Vagina (tissue), 2 donors: ENCODE measurements around the gene MRPL28. TPM values are rescaled to one million over a fixed set of nuclear protein-coding genes. Genes with fewer than 3 reads are reported as not detected.

Experiments
- DNase-seq, 2 donors: peaks; one replicate each; pipeline ENCODE4 v3.0.0-alpha.2; 2017; ENCODE audit errors: extremely low spot score in 2 of 2
- H3K27ac ChIP-seq: fragments of 200-600 bp; sonication (generic); one replicate; pipeline ENCODE4 v1.5.1; 2019
- H3K27me3 ChIP-seq: fragments of 200-600 bp; sonication (generic); one replicate; pipeline ENCODE4 v1.5.1; 2019
- H3K36me3 ChIP-seq, 2 donors: fragments of 200-600 bp; sonication (generic); one replicate each; pipeline ENCODE4 v1.5.1; 2017 to 2019
- H3K4me1 ChIP-seq: fragments of 200-600 bp; sonication (generic); one replicate; pipeline ENCODE4 v1.5.1; 2019
- H3K4me3 ChIP-seq, 2 donors: fragments of 200-600 bp; sonication (generic); 1 replicate in 1 of 2; 2 replicates in 1 of 2; pipeline ENCODE4 v1.5.1; 2016 to 2019
- H3K9me3 ChIP-seq: fragments of 200-600 bp; sonication (generic); one replicate; pipeline ENCODE4 v1.5.1; 2019
- POLR2A ChIP-seq, 2 donors: fragments of 450-650 bp; IDR thresholded peaks; one replicate each; pipeline ENCODE4 v1.6.1; 2017; ENCODE audit warnings: antibody characterized with exemption in 2 of 2, mild to moderate bottlenecking in 2 of 2, moderate library complexity in 2 of 2
- POLR2AphosphoS5 ChIP-seq, 2 donors: sonication (generic); formaldehyde crosslinking; IDR thresholded peaks; one replicate each; pipeline ENCODE4 v1.9.0; 2017; ENCODE audit warnings: antibody characterized with exemption in 2 of 2, mild to moderate bottlenecking in 2 of 2, low read depth in 1 of 2; ENCODE audit not compliant: insufficient read depth in 1 of 2
- intact Hi-C: fragments of 100-400 bp; cut with DNase I; formaldehyde crosslinking; loops from one replicate; pipeline ENCODE4 v1.15.1; 2023
- total RNA-seq: library from RNA; depleted of rRNA; stranded (reverse); fragments of >200 nt; gene quantifications from one replicate; pipeline ENCODE4 v1.2.3, GENCODE V29; 2016
- TF ChIP-seq, protein P1 (sequence below), 3 experiments: fragments of 450-650 bp in 2 of 3; fragments of 200-600 bp in 1 of 3; sonication (generic) in 1 of 3; IDR thresholded peaks; one replicate each; pipeline ENCODE4 v1.5.1; 2017 to 2019; ENCODE audit warnings: antibody characterized with exemption in 3 of 3, mild to moderate bottlenecking in 2 of 3, moderate library complexity in 2 of 3

Gene MRPL28
- total RNA-seq, 1 donor from 2014 or later, result 96.5 TPM

DNA sequence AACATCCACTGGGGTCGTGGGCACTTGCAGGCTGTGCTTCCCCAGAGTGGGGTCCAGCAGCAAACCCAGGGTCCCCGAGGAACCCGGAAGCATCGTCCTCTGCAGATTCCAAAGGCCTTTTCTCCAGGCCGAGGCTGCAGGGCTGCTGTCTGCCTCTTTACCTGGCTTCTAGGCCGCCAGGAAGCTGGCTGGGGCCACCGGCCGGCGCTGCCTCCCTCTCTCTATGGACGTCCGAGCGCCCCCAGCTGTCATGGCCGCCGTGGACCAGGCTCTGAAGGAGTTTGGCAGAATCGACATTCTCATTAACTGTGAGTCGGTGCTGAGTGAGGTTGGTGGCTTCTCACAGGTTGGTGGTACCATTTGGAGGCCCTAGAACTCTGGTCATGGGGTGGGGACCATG is 36.9 kb upstream of the MRPL28 start:
- no peak for TF ChIP-seq POLR2A (IDR thresholded peaks at IDR 0.05)
- TF ChIP-seq POLR2AphosphoS5 (IDR thresholded peaks at IDR 0.05; ENCODE audit: insufficient read depth in 1 of 2, low read depth in 1 of 2), result no peak
- TF ChIP-seq, protein P1, sequence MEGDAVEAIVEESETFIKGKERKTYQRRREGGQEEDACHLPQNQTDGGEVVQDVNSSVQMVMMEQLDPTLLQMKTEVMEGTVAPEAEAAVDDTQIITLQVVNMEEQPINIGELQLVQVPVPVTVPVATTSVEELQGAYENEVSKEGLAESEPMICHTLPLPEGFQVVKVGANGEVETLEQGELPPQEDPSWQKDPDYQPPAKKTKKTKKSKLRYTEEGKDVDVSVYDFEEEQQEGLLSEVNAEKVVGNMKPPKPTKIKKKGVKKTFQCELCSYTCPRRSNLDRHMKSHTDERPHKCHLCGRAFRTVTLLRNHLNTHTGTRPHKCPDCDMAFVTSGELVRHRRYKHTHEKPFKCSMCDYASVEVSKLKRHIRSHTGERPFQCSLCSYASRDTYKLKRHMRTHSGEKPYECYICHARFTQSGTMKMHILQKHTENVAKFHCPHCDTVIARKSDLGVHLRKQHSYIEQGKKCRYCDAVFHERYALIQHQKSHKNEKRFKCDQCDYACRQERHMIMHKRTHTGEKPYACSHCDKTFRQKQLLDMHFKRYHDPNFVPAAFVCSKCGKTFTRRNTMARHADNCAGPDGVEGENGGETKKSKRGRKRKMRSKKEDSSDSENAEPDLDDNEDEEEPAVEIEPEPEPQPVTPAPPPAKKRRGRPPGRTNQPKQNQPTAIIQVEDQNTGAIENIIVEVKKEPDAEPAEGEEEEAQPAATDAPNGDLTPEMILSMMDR (IDR thresholded peaks at IDR 0.05), result no peak
- no peak overlapping the region for H3K4me3 ChIP-seq

DNA sequence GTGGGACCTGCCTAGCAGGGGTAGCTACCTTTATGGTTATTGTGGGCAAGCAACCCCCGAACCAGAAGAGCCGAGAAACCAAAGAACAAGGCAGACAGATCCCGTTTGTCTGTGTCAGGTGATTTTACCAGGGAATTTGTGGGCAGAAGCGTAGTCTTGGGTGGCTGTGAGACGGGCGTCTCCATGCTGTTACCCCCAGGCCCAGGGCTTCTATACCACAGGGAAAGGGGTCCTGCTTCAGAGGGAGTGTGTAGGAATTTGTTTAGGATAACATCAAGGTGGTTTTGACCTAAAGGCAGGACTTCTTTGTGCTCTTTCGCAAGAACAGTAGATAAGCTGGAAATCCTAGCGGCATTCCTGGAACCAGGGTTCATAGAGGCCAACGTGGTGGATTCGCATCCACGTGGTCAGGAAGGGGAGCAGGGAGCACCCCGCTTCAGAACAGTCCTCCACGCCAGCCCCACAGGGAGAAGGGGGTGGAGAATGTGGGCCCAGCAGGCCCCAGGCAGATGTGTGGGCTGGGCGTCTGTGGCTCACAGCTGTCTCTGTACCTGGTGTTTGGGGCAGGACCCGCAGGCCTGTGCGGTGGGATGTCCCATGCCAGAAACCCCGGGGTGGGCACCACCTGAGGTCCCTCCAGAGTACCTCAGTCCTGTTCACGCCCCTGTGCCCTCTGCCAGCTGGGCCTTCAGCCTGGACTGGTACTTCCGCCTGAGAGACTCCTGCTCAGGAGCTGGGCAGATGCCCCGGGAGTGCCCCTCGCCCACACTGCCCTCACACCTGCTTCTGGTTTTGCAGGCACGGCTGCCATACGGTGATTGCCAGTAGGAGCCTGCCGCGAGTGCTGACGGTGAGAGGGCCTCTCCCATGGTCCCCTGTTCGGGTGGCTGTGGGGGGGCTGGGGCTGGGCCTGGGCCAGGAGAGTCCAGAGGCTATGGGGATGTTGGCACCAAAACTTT is 35.5 kb upstream of the MRPL28 start:
- no peak for TF ChIP-seq POLR2AphosphoS5 (IDR thresholded peaks at IDR 0.05; ENCODE audit: insufficient read depth in 1 of 2, low read depth in 1 of 2)
- TF ChIP-seq POLR2A (IDR thresholded peaks at IDR 0.05), result no peak
- TF ChIP-seq, protein P1 (IDR thresholded peaks at IDR 0.05), result no peak
- H3K27me3 ChIP-seq, result no peaks in the 10 kb centered on the region
- no peaks in the 10 kb centered on the region for H3K36me3 ChIP-seq
- H3K4me3 ChIP-seq, result no peak overlapping the region
- DNase-seq, result no peak
- no peak overlapping the region for H3K27ac ChIP-seq
- H3K4me1 ChIP-seq, result peaks cover 12% of the 10 kb centered on the region
- H3K9me3 ChIP-seq, result no peaks in the 10 kb centered on the region
- intact Hi-C loops, result no loop called here

More for the DNA sequence above, 36.9 kb upstream of the MRPL28 start:
- Histone ChIP-seq H3K4me1 (peaks cover 7% of the 10 kb centered on the region), H3K9me3 (no peaks in the 10 kb centered on the region), H3K27me3 (no peaks in the 10 kb centered on the region), H3K36me3 (no peaks in the 10 kb centered on the region), H3K27ac (no peak overlapping the region)
- no peak for DNase-seq
- intact Hi-C loops, result no loop called here

- no peak for TF ChIP-seq POLR2A (IDR thresholded peaks at IDR 0.05)
- TF ChIP-seq, protein P1 (IDR thresholded peaks at IDR 0.05), result no peak
- no peak for TF ChIP-seq POLR2AphosphoS5 (IDR thresholded peaks at IDR 0.05; ENCODE audit: insufficient read depth in 1 of 2, low read depth in 1 of 2)
- DNase-seq, result no peak
- Histone ChIP-seq H3K4me3 (no peak overlapping the region), H3K9me3 (no peaks in the 10 kb centered on the region), H3K4me1 (peaks cover 20% of the 10 kb centered on the region), H3K27me3 (no peaks in the 10 kb centered on the region), H3K27ac (no peak overlapping the region), H3K36me3 (no peaks in the 10 kb centered on the region)
- intact Hi-C loops, result no loop called here
Observed at GRCh38 chr16:404971-405486, 34.7 kb upstream of the MRPL28 start.

DNA sequence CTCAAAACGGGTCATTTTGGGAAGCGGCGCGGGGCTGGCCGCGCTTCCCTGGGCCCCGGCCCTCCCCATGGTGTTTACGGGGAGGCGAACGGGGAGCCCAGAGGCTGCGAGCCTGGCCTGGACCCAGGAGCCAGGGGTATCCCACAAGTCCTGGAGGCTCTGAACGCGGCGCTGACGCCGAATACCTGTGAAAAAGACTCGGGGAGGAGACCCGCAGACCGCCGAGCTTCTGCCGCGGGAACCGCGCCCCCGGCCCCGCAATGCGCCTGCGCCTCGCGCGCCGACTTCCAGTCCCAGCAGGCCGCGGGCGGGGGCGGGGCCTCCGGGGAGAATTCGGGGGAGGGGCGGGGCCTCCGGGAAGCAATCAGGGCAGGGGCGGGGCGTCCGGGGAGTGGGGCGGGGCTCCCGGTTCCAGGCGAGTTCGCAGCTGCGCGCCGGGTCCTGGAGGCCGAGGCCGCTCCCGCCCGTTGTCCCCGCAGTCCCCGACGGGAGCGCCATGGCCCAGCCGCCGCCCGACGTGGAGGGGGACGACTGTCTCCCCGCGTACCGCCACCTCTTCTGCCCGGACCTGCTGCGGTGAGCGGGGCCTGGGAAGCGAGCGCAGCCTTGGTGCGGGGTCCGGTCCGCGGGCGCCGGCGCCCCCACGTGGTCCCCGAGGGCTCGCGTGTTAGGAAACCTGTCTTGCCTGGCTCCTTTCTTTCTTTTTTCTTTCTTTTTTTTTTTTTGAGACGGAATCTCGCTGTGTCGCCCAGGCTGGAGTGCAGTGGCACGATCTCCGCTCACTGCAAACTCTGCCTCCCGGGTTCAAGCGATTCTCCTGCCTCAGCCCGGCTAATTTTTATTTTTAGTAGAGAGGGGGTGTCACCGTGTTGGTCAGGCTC is 31.4 kb upstream of the MRPL28 start, which contains the start of gene DECR2:
DECR2 (plus strand) TSS at position 418 of the 881 bp plus-strand sequence; CDS start at position 497, 79 bp downstream.
- intact Hi-C loops, result no loop called here
- Histone ChIP-seq H3K36me3 (no peaks in the 10 kb centered on the region), H3K27me3 (no peaks in the 10 kb centered on the region), H3K9me3 (no peaks in the 10 kb centered on the region), H3K4me3 (peak within 1 kb of the TSS; percentile 58 to 83), H3K27ac (peak within 1 kb of the TSS; percentile 96), H3K4me1 (peaks cover 29% of the 10 kb centered on the region)
- DNase-seq, result peak; percentile 94 to 97
- TF ChIP-seq POLR2A (IDR thresholded peaks at IDR 0.05) (peak; percentile 66 to 88), POLR2AphosphoS5 (IDR thresholded peaks at IDR 0.05; ENCODE audit: insufficient read depth in 1 of 2, low read depth in 1 of 2) (peak in 1 of 2 donors; percentile 98)
- TF ChIP-seq, protein P1 (IDR thresholded peaks at IDR 0.05), result peak; percentile 7 to 44 (median 33)
